Peyer's patch (tissue), 4 donors: ENCODE results near the gene SGMS1.
"Not testable (repeated sequence)": the region's sequence is repeated elsewhere in the genome, so short reads cannot be mapped to it uniquely, and the experiment has no call there.

ENCODE experiments used
- CTCF ChIP-seq, 6 experiments: fragments of 450-650 bp in 4 of 6; fragments of 200-600 bp in 2 of 6; sonication (generic) in 1 of 6; IDR thresholded peaks; one replicate each; pipeline ENCODE4 v1.5.1; 2017 to 2019; ENCODE audit warnings: antibody characterized with exemption in 6 of 6, mild to moderate bottlenecking in 3 of 6, moderate library complexity in 1 of 6
- POLR2A ChIP-seq, 2 donors: fragments of 450-650 bp; IDR thresholded peaks; one replicate each; pipeline ENCODE4 v1.5.1; 2017; ENCODE audit warnings: antibody characterized with exemption in 2 of 2, mild to moderate bottlenecking in 2 of 2, moderate library complexity in 2 of 2

- not testable (repeated sequence) for TF ChIP-seq POLR2A, CTCF (IDR thresholded peaks at IDR 0.05)
Observed at GRCh38 chr10:50364730-50365129, 259.0 kb downstream of the SGMS1 start.
